Activated CD4-positive, CD25-positive, alpha-beta regulatory T cell treated with anti-CD3 and anti-CD28 coated beads, Interleukin-2, amount 50 U/mL, for 24 hours (primary cell): Measurements from ENCODE around the gene ZNF530.

Experiments used
- ATAC-seq, 2 donors: fragments of 150-1000 bp; cut with Tn5 transposase; one replicate each; pipeline ENCODE4 v1.10.0; 2021; ENCODE audit warnings: mild to moderate bottlenecking in 1 of 2, moderate library complexity in 1 of 2

ZNF530 gene

DNA sequence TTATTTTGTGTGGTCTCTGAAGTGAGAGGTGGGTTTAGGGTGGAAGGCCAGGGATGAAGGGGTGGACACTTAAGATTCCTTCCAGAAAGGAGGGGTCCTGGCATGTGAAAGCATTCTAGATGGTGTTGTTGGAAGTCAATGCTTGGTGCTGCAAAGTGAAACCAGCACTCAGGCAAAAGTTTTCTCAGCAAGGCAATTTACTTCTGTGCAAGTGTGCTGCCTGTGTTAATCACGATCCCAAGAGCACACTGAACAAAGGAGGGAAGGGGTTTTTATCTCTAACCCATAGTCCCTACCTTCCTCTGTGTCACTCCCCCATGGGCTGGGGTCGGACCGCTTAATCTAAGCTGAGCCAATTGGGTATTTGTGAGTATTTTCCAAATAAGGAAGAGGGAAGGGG is 15.7 kb downstream of the ZNF530 start:
- no peak for ATAC-seq

- no peak for ATAC-seq
Observed at GRCh38 chr19:57620673-57621348, 21.1 kb downstream of the ZNF530 start.

DNA sequence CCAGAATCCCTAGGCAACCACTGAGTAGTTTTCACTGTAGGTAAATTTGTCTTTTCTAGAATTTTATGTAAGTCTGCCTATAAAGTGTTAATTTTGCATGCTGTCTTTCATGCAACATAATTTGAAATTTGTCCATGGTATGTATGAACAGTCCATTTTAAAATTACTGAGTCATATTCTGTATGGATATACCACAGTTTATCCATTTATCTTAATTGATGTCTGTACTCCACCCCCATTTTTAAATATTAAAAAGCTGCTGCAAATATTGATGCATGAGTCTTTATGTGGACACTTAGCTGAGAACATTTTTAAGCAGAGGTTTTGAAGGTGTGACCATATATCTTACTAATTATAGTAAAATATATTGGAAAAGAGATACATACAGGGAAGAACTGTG is 23.4 kb downstream of the ZNF530 start:
- no peak for ATAC-seq

GRCh38 chr19:57632987-57633831 is 33.5 kb downstream of the ZNF530 start, which contains the start of gene ZNF211:
Gene ZNF211, plus strand, starts transcription at chr19:57633168. Its CDS starts 179 bp downstream, at chr19:57633347.
- peak; percentile 100 for ATAC-seq

DNA sequence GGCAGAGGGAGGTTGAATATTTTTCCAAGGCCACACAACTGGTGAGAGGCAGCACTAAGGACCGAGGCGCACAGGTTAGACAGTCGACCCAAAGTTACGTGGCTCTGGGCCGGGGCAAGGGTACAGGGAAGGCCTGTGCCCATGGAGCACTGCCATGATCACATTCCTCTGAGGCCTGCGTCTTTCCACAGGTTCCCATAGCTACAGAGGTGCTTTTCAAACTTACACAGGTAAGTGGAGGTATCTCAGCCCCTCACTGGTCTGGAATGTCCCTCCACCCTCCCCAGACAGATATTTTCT is 34.1 kb downstream of the ZNF530 start:
- ATAC-seq: no peak

GRCh38 chr19:57637379-57637778 is 37.7 kb downstream of the ZNF530 start:
- ATAC-seq: no peak

- no peak for ATAC-seq
Observed at GRCh38 chr19:57641715-57642234, 42.1 kb downstream of the ZNF530 start.

DNA sequence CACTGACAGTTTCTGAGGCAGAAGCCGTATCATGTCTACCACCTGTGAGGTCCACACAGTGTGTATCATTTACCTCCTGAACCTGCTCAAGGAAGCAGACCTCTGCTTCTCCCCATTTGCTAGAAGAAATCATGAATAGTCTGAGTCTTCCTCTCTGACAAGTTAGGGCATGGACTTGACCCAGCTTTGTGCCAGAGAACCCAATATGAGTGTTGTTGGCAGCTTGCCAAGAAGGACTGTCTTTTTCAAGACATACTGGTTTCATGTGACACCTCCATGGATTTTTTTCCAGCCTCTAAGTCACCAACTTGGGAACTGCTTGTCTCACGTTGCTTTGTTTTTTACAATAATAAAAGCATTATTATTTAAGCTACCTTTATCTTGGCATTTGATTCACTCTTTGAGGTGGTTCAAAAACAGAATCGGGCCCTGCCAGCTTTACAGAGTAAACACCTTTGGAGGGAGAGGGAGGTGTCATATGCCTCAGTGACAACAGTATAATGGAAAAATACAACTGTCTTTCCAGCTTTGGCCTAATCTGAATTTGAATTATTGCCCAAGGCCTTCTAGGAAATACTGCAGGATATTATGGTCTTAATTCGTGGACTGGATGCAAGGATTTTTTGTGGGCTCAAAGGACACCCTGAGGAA is 42.8 kb downstream of the ZNF530 start:
- ATAC-seq: no peak

GRCh38 chr19:57643734-57644133 is 44.0 kb downstream of the ZNF530 start:
- no peak for ATAC-seq

DNA sequence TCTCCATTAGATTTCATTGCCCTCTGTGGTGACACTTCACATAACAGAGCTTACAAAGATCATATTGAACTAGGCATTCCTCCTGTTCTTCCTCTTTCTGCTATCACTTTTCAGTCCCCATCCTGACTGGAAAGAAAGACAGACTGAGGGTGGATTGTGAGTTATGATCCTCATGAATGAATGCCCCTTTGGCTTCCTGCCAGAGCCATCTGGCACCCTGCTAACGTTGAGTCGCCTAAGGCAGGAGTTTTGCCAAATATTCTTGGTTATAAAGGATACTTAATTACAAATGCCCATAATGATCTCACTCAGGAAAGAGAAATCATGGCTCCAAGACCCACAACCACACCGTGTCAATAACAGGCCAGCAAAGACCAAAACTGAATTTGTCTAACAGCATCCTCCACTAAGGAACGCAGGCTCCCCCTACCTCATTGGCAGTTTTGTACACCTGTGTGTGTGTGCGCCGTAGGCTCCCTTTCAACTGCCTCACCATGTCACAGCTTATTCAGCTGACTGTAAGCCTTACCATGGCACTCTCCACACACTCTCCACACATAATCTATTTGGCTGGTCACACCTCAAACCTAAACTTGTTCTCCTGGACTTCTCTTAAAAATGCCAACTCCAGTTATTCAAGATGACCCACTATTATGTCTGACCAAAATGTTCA is 48.8 kb downstream of the ZNF530 start:
- ATAC-seq: no peak

- no peak for ATAC-seq
Observed at GRCh38 chr19:57651654-57651996, 51.9 kb downstream of the ZNF530 start.

GRCh38 chr19:57653689-57654088 is 54.0 kb downstream of the ZNF530 start:
- ATAC-seq: no peak

DNA sequence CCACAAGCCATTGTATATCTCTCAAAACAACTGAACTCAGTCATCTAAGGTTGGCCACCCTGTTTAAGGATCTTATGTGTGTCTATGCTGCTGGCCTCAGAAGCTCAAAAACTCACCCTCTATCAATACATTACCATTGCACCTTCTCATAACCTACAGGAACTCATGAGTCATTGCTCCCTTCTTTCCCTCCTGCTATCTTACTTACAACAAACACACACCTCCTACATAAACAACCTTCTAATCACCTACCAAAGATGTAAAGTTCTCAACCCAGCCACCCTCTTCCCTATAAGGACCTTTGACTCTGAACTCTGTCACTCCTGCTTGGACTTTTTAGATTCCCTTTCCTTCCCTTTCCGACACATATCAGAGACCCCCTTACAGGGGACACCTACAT is 55.8 kb downstream of the ZNF530 start:
- no peak for ATAC-seq

DNA sequence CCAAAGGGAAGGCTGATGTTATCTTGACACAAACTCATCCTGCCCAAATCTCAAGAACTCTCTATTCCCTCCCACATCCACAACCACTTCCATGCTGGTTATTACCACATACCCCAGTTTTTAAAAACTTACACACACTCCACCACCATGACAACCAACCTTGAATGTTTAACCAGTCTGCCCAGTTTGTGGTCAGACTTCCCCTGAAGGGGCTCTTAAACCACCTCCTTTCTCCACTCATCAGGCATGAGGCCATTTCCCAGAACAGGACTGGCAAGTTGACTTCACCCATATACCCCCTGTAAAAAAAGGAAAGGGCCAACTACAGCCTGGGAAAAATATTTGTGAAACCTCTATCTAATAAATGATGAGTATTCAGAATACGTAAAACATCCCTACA is 56.7 kb downstream of the ZNF530 start:
- ATAC-seq: no peak
